UCSD-AML1 (cell line): Measurements from ENCODE around the gene COX7A1.
"Not testable (repeated sequence)": the region's sequence is repeated elsewhere in the genome, so short reads cannot be mapped to it uniquely, and the experiment has no call there.

Source experiments
- DNase-seq: peaks from one replicate; lab custom pipeline; 2025; ENCODE audit not compliant: unreplicated experiment; lab: John Stamatoyannopoulos, UW

The COX7A1 gene

GRCh38 chr19:36152352-36153091 is at the start of gene COX7A1:
Gene COX7A1, minus strand, starts transcription at chr19:36152447. Its CDS starts 40 bp downstream, at chr19:36152407.
- no peak for DNase-seq

- no peak for DNase-seq
These were observed 49.4 kb upstream of the COX7A1 start for GRCh38 chr19:36201684-36202083.

GRCh38 chr19:36198119-36198518 is 45.9 kb upstream of the COX7A1 start:
- DNase-seq, result no peak

GRCh38 chr19:36196249-36196648 is 44.0 kb upstream of the COX7A1 start:
- DNase-seq, result no peak

- not testable (repeated sequence) for DNase-seq
These were observed 34.5 kb upstream of the COX7A1 start for GRCh38 chr19:36186722-36187121.

GRCh38 chr19:36183245-36183628 is 31.0 kb upstream of the COX7A1 start:
- no peak for DNase-seq

GRCh38 chr19:36182612-36183244 is 30.5 kb upstream of the COX7A1 start:
- no peak for DNase-seq

GRCh38 chr19:36179077-36179476 is 26.8 kb upstream of the COX7A1 start:
- not testable (repeated sequence) for DNase-seq

GRCh38 chr19:36173846-36174245 is 21.6 kb upstream of the COX7A1 start:
- DNase-seq, result not testable (repeated sequence)

GRCh38 chr19:36172852-36173251 is 20.6 kb upstream of the COX7A1 start:
- DNase-seq, result no peak

GRCh38 chr19:36169084-36169760 is 17.0 kb upstream of the COX7A1 start:
- no peak for DNase-seq

- no peak for DNase-seq
These were observed 11.6 kb upstream of the COX7A1 start for GRCh38 chr19:36163813-36164212.

GRCh38 chr19:36160821-36161596 is 8.8 kb upstream of the COX7A1 start:
- no peak for DNase-seq

- DNase-seq, result no peak
These were observed 879 bp upstream of the COX7A1 start for GRCh38 chr19:36153126-36153525.

- no peak for DNase-seq
These were observed 262 bp downstream of the COX7A1 start for GRCh38 chr19:36152019-36152351.

- no peak for DNase-seq
These were observed 866 bp downstream of the COX7A1 start for GRCh38 chr19:36151144-36152018.

- DNase-seq, result no peak
These were observed 1.7 kb downstream of the COX7A1 start for GRCh38 chr19:36150586-36150985.

- DNase-seq, result no peak
These were observed 2.4 kb downstream of the COX7A1 start for GRCh38 chr19:36149673-36150406.

- DNase-seq, result no peak
These were observed 7.6 kb downstream of the COX7A1 start for GRCh38 chr19:36144624-36145023.

- DNase-seq, result no peak
These were observed 9.8 kb downstream of the COX7A1 start for GRCh38 chr19:36142496-36142895.
